ENCODE results near the gene DGCR2. TPM values are rescaled to one million over a fixed set of nuclear protein-coding genes. Genes with fewer than 3 reads are reported as not detected.

Gene DGCR2
- total RNA-seq, 1 experiment from 2014 or later: 42.9 TPM

DNA sequence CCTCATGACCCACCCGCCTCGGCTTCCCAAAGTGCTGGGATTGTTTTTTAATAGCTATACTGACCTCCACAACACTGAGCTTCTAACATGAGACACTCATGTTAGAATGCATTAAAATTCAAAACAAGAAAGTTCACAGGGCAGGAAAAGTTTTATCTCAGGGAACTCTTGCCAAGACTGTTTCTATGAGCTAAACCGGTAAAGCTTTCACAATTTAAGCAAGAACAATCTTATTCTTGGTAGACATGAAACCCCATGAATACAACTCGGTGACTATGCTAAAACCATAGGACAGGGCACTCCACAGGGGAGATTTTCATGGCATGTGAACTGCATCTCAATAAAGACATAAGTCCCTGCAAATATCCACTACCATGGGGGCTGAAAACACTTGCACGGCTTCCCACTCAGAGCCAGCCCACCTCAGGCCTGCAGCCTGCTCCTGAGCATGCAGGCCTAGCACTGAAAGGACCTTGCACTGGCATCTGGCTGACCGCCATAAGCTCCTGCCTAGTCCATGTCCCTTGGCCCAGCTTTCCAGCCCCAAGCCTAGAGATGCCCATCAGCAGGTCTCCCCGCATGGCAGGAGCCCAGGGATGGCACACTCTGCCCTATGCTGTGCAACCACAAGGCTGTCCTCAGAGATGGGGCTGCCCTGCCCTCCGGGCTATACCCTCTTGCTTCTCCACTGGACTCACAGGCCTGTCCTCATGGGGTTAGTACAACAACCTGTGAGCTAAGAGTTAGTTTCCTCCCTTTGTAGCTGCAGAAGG is 58.4 kb downstream of the DGCR2 start:
- Histone ChIP-seq H3K27me3 (ENCODE audit: insufficient read depth, low read length) (no peaks in the 10 kb centered on the region), H3K36me3 (ENCODE audit: control insufficient read depth in 1 of 2, insufficient read depth in 2 of 2, low read length in 2 of 2) (peaks cover 7 to 8% of the 10 kb centered on the region in 2 experiments; a peak in 3 of 4 replicates), H3K4me1 (ENCODE audit: control insufficient read depth in 1 of 2, insufficient read depth in 2 of 2, low read length in 2 of 2) (no peaks in the 10 kb centered on the region), H3K4me2 (ENCODE audit: low read length) (no peak overlapping the region), H3K9me3 (ENCODE audit: control insufficient read depth in 1 of 2, insufficient read depth in 1 of 2, low read depth in 1 of 2, low read length in 2 of 2) (no peaks in the 10 kb centered on the region), H3K27ac (ENCODE audit: low read depth, low read length) (no peak overlapping the region), H2AFZ (ENCODE audit: low read depth, low read length, poor library complexity, severe bottlenecking) (no peak overlapping the region), H3K9ac (ENCODE audit: low read length) (no peak overlapping the region), H3K79me2 (ENCODE audit: insufficient read depth, low read length) (no peaks in the 10 kb centered on the region), H3K4me3 (replicated peaks in 1 of 2; ENCODE audit: low read depth in 1 of 2, low read length in 2 of 2) (no peak overlapping the region), H3K9me2 (ENCODE audit: insufficient read depth) (no peaks in the 10 kb centered on the region), H4K20me1 (ENCODE audit: insufficient read depth) (no peaks in the 10 kb centered on the region)
- no peak for DNase-seq (ENCODE audit: low read depth, low spot score)
- ChIA-PET CTCF (no interaction called here), RAD21 (ENCODE audit: low non-redundant PET in 1 of 2, low total read pairs in 2 of 2, uncharacterized antibody in 2 of 2, unreplicated experiment in 2 of 2) (no interaction called here), POLR2A (no interaction called here)
- TF ChIP-seq POLR2AphosphoS5 (IDR thresholded peaks at IDR 0.05; ENCODE audit: low read depth, low read length) (no peak), CTCF (IDR thresholded peaks at IDR 0.05 in 2 of 3, conservative IDR thresholded peaks at IDR 0.05 in 1 of 3; ENCODE audit: borderline replicate concordance in 1 of 3, insufficient read depth in 1 of 3, low read depth in 2 of 3, low read length in 2 of 3) (no peak), SRF (IDR thresholded peaks at IDR 0.05; ENCODE audit: low read depth) (no peak), EZH2 (IDR thresholded peaks at IDR 0.05) (no peak), JUND (IDR thresholded peaks at IDR 0.05) (no peak), POLR2A (IDR thresholded peaks at IDR 0.05; ENCODE audit: borderline replicate concordance, extremely low read depth, insufficient read depth, insufficient read length) (no peak), CEBPB (IDR thresholded peaks at IDR 0.05; ENCODE audit: low read depth) (no peak), MAX (IDR thresholded peaks at IDR 0.05) (no peak), SIN3A (IDR thresholded peaks at IDR 0.05; ENCODE audit: low read depth) (no peak), REST (IDR thresholded peaks at IDR 0.05; ENCODE audit: low read depth) (no peak), SP1 (IDR thresholded peaks at IDR 0.05; ENCODE audit: low read depth) (no peak), ZFX (IDR thresholded peaks at IDR 0.05) (no peak), TCF7L2 (IDR thresholded peaks at IDR 0.05; ENCODE audit: borderline replicate concordance, extremely low read depth, insufficient read depth, insufficient read length) (no peak), CBX3 (IDR thresholded peaks at IDR 0.05; ENCODE audit: low read depth) (no peak)
- TF ChIP-seq, protein P1, sequence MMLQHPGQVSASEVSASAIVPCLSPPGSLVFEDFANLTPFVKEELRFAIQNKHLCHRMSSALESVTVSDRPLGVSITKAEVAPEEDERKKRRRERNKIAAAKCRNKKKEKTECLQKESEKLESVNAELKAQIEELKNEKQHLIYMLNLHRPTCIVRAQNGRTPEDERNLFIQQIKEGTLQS (IDR thresholded peaks at IDR 0.05): no peak
- TF ChIP-seq, protein P2, sequence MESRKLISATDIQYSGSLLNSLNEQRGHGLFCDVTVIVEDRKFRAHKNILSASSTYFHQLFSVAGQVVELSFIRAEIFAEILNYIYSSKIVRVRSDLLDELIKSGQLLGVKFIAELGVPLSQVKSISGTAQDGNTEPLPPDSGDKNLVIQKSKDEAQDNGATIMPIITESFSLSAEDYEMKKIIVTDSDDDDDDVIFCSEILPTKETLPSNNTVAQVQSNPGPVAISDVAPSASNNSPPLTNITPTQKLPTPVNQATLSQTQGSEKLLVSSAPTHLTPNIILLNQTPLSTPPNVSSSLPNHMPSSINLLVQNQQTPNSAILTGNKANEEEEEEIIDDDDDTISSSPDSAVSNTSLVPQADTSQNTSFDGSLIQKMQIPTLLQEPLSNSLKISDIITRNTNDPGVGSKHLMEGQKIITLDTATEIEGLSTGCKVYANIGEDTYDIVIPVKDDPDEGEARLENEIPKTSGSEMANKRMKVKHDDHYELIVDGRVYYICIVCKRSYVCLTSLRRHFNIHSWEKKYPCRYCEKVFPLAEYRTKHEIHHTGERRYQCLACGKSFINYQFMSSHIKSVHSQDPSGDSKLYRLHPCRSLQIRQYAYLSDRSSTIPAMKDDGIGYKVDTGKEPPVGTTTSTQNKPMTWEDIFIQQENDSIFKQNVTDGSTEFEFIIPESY (IDR thresholded peaks at IDR 0.05; ENCODE audit: extremely low read depth, insufficient replicate concordance, low read length): no peak
- no TSS peak for BruUV-seq (replicated peaks)
- intact Hi-C loops (cut with micrococcal nuclease): no loop called here
- no peak for ATAC-seq
